Measurements from ENCODE around the gene PKDCC. TPM values are rescaled to one million over a fixed set of nuclear protein-coding genes. Genes with fewer than 3 reads are reported as not detected.

Gene PKDCC
- total RNA-seq, 4 donors from 2014 or later: 155 to 328 (median 200) TPM

GRCh38 chr2:42086500-42086953 is 38.7 kb downstream of the PKDCC start:
- TF ChIP-seq CTCF (IDR thresholded peaks at IDR 0.05): peak; percentile 57 to 93 (median 77)
- TF ChIP-seq EP300 (IDR thresholded peaks at IDR 0.05): no peak
- Histone ChIP-seq H3K27me3 (no peaks in the 10 kb centered on the region), H3K27ac (no peak overlapping the region), H3K4me1 (peaks cover 0 to 25% (median 5%) of the 10 kb centered on the region in 4 donors), H3K36me3 (no peaks in the 10 kb centered on the region), H3K9me3 (no peaks in the 10 kb centered on the region), H3K4me3 (no peak overlapping the region)
- DNase-seq (ENCODE audit: low spot score in 2 of 2): peak in 1 of 2 donors; percentile 73
- 19 to 20% methylated on average over 6 of the region's 6 CpGs for WGBS, 2 donors

DNA sequence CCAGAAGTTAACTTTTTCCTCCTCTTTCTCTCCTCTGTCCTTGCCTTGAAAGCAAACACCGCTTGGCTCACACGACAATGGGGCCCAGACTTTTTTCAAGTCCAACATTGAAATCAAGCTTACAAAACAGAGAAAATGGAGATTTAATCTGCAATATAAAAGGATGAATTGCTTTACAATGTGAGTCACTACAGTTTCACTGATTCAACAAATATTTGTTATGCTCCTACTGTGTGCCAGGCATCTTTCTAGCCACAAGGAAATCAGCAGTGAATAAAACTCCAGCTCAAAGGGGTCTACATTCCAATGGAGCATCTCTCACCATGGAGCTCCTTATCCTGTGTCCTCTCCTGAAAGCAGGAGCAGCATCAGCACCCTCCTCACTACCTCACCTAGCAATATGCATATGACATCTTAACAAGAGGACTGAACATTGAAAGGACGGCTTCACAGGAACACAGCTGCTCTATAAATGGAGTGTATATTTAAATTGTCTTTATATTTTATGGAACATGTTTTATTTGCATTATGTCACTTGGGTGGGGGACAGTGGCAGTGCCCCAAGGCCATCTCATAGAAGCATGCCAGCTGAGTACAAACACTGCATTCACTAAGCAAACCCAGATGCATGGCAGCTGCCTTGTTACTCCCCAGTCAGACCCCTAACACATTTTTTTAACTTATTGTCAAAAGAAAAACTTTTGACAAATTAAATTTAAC is 39.5 kb downstream of the PKDCC start:
- Histone ChIP-seq H3K9me3 (no peaks in the 10 kb centered on the region), H3K4me1 (peaks cover 0 to 29% (median 7%) of the 10 kb centered on the region in 4 donors), H3K36me3 (no peaks in the 10 kb centered on the region), H3K27me3 (no peaks in the 10 kb centered on the region), H3K4me3 (no peak overlapping the region), H3K27ac (no peak overlapping the region)
- DNase-seq (ENCODE audit: low spot score in 2 of 2): no peak
- 93 to 97% methylated on average over 3 of the region's 3 CpGs for WGBS, 2 donors
- TF ChIP-seq EP300 (IDR thresholded peaks at IDR 0.05): no peak
- TF ChIP-seq POLR2A (IDR thresholded peaks at IDR 0.05): no peak
- no peak for TF ChIP-seq CTCF (IDR thresholded peaks at IDR 0.05)

DNA sequence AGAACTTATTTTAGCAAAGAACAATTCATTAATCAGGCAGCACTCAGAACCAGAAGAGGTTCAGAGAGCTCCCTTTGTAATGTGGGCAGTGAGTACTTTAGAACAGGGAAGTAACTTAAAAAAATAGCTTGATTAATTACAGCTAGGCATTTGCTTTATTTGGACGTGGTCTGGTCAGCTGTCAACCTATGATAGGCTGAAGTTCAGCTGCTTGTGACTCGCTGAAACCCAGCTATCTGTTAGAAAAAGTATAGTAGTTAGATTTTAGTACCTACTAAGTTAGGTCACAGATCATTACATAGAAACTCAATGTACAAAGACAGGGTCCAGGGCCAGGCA is 40.0 kb downstream of the PKDCC start:
- Histone ChIP-seq H3K36me3 (no peaks in the 10 kb centered on the region), H3K27me3 (no peaks in the 10 kb centered on the region), H3K4me1 (peaks cover 0 to 34% (median 7%) of the 10 kb centered on the region in 4 donors), H3K27ac (no peak overlapping the region), H3K9me3 (no peaks in the 10 kb centered on the region), H3K4me3 (no peak overlapping the region)
- no peak for DNase-seq (ENCODE audit: low spot score in 2 of 2)
- no peak for TF ChIP-seq POLR2A (IDR thresholded peaks at IDR 0.05)
- TF ChIP-seq EP300 (IDR thresholded peaks at IDR 0.05): no peak
- no peak for TF ChIP-seq CTCF (IDR thresholded peaks at IDR 0.05)
- 76 to 84% methylated on average over 2 of the region's 2 CpGs for WGBS, 2 donors

GRCh38 chr2:42089340-42089925 is 41.6 kb downstream of the PKDCC start:
- no peak overlapping the region for H3K27ac ChIP-seq
- 62 to 65% methylated on average over 15 to 16 of the region's 16 CpGs for WGBS, 2 donors
- no peaks in the 10 kb centered on the region for H3K9me3 ChIP-seq
- H3K36me3 ChIP-seq: no peaks in the 10 kb centered on the region
- no peak overlapping the region for H3K4me3 ChIP-seq
- TF ChIP-seq EP300 (IDR thresholded peaks at IDR 0.05) (no peak), CTCF (IDR thresholded peaks at IDR 0.05) (peak; percentile 35 to 66 (median 55))
- no peaks in the 10 kb centered on the region for H3K27me3 ChIP-seq
- no peak for DNase-seq (ENCODE audit: low spot score in 2 of 2)
- peaks cover 0 to 23% (median 5%) of the 10 kb centered on the region in 4 donors for H3K4me1 ChIP-seq

- TF ChIP-seq CTCF (IDR thresholded peaks at IDR 0.05) (no peak), POLR2A (IDR thresholded peaks at IDR 0.05) (no peak), EP300 (IDR thresholded peaks at IDR 0.05) (no peak)
- Histone ChIP-seq H3K36me3 (no peaks in the 10 kb centered on the region), H3K27ac (no peak overlapping the region), H3K4me3 (no peak overlapping the region), H3K9me3 (no peaks in the 10 kb centered on the region), H3K4me1 (peaks cover 0 to 17% (median 5%) of the 10 kb centered on the region in 4 donors), H3K27me3 (no peaks in the 10 kb centered on the region)
- no peak for DNase-seq (ENCODE audit: low spot score in 2 of 2)
- 85 to 95% methylated on average over 5 of the region's 5 CpGs for WGBS, 2 donors
Measured at GRCh38 chr2:42090216-42090615, 42.4 kb downstream of the PKDCC start.

Data from tibial nerve (tissue), 4 donors.